GM18909 (cell line): ENCODE data around the gene SPATA17.
"Not testable (repeated sequence)": the region's sequence is repeated elsewhere in the genome, so short reads cannot be mapped to it uniquely, and the experiment has no call there.

Experiments used
- ATAC-seq: cut with Tn5 transposase; IDR thresholded peaks from one replicate; pipeline ENCODE4 v1.9.1; 2021; ENCODE audit warnings: mild to moderate bottlenecking; ENCODE audit not compliant: unreplicated experiment, poor library complexity

SPATA17 gene

DNA sequence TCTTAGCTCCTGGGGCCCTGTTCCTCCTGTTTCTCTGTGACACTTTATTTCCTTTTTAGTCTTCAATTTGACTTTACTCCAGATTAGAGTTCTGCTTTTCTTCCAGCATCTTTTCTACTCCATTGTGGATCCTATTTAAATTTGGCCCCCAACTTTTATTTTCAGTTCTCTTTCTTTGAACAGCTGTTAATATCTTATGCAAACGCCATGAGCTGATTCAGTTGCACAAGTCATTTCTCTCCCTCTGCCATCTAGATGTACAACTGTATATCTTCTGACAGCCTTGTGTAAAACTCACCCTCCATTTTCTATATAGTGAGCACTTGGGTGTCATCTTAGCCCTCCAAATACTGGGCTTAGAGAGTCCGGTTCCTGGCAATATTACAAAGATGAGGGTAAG, 42.2 kb downstream of the SPATA17 start:
- peak; percentile 63 for ATAC-seq

DNA sequence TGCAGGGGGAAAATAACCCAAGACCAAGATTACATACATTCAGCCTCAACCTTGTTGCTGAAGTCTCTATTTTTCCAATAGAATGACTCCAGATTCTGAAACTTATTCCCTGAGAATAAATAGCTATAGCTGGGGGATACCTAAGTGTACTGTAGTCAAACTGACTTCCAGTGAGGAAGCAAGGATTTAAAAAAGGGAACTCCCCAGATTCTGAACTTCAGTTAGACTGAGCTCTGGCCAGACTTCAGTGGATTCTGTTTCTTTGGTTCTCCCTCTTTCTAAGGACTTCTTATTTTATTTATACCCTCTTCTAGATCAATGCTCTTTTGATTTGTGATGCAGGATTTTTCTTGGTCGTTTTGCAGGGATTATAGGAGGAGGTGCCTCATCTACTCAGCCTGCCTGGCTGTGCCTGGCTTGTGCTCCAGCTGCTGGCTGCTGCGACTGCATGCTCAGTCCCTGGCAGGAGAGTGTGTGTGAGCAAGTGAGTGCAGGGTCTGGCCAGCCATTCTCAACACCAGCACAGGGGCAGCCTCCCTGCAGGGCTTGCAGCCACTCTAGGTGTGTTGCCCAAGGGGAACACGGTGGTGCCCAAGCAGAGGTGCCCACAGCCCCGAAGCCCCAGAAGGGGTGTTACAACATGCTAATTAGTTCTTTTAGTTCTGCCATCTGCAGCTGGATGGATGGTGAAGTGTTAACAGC, 43.0 kb downstream of the SPATA17 start:
- ATAC-seq, result no peak

- ATAC-seq, result no peak
Measured at GRCh38 chr1:217681806-217682205, 50.7 kb downstream of the SPATA17 start.

DNA sequence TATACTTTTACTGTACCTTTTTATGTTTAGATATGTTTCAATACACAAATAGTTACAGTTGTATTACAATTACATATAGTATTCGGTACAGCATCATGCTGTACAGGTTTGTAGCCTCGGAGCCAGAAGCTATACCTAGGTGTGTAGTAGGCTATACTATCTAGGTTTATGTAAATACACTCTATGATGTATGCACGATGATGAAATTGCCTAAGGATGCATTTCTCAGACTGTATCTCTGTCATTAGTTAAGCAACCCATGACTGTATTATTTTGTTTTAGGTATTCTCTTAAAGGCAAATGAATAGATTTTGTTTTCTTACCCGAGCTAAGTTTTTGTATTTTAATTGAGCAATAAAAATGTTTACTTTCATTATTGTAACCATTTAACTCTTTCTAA, 56.4 kb downstream of the SPATA17 start:
- ATAC-seq, result no peak

- not testable (repeated sequence) for ATAC-seq
Measured at GRCh38 chr1:217696140-217696539, 65.0 kb downstream of the SPATA17 start.

GRCh38 chr1:217703326-217703725, 72.2 kb downstream of the SPATA17 start:
- no peak for ATAC-seq

DNA sequence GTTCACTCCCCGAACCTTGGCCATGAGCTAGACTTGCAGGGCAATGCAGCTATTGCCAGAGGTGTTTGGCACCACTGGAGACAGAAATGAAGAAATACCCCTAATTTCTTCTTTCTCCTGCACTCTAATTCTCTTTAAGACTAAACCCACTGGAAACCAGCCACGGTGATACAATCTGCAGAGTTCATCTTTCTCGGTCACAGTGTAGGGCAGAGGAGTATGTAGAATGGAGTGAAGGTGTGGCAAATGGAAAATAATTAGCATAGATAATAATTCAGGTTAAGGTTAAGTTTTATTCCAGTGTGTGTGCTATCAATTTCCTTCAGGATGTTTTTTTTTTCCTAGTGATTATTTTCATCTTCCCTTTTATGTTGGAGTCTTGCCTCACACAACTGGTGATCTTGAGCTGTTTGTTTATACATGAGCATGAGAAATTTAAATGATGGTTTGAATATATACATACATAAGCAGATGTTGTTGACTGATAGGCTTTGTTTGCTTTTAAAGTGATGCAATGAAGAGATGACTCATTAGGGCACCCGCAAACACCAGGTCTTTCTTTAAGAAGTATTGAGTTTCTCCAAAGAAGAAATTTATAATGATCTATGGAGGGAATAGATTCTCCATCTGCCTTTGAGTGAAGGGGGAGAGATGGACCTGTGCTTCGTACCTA, 81.9 kb downstream of the SPATA17 start:
- no peak for ATAC-seq

GRCh38 chr1:217715681-217716080, 84.5 kb downstream of the SPATA17 start:
- no peak for ATAC-seq

DNA sequence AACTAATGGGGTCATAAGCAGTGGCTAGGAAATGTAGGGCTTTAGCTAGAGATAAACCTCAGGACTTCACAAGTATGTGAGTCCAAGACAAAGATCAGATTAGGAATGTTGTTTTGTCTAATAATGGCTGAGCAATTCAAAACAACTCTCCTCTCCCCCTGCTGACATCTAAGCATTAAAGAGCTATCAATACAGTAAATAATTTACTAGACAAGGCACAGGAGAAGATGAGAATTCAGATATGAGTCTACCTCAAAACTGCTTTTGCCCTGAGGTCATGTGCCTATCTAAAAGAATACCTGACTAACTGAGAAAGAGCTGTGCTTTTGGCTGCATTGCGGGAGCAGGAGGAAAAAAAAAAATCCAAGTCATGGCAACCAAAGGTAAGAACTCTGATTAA, 86.8 kb downstream of the SPATA17 start:
- ATAC-seq, result no peak

- no peak for ATAC-seq
Measured at GRCh38 chr1:217718873-217719272, 87.7 kb downstream of the SPATA17 start.

- no peak for ATAC-seq
Measured at GRCh38 chr1:217721692-217722091, 90.5 kb downstream of the SPATA17 start.

GRCh38 chr1:217734973-217735372, 103.8 kb downstream of the SPATA17 start:
- no peak for ATAC-seq

DNA sequence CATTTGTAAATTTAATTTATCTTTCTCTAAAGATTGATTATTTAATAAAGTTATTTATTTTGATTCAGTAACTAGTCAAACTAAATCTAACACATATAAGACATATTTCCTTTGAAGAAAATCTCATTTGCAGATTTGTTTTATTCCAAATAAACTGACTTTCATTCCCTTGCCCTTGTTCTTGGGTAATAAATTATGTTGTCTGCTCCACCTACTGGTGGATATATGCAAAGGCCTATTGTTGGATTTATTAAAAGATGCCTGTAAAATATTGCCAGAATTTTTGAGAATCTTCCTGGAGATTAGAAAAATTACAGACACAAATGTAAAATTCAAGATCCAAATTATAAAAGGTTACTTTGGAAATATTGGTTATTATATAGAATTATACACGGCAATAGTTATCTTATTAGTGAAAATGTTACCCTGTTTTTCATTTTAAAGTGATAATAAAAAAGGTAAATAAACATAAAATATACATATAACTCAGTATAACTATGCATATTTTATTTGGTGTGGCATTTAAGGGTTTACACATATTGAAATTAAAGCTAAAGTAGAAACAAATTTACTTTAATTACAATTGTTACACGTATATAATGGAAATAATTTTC, 116.1 kb downstream of the SPATA17 start:
- no peak for ATAC-seq

DNA sequence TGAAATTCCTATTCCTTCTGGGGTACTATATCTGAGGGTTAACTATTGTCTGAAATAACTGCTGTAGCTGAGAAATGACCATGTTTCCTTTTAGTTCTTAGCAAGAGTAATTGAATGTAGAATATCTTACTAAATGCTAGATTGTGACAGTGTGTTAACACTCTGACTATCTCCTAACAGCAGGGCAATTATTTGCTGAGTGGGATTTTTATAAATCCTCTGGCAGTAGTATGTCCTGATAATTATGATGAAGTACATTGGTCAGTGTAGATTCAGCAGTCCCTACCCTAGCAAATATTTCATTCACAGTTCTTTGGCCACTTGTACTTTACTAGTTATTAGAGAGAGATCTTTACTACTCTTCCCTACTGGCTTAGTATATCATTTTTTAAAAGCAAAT, 138.6 kb downstream of the SPATA17 start:
- no peak for ATAC-seq

DNA sequence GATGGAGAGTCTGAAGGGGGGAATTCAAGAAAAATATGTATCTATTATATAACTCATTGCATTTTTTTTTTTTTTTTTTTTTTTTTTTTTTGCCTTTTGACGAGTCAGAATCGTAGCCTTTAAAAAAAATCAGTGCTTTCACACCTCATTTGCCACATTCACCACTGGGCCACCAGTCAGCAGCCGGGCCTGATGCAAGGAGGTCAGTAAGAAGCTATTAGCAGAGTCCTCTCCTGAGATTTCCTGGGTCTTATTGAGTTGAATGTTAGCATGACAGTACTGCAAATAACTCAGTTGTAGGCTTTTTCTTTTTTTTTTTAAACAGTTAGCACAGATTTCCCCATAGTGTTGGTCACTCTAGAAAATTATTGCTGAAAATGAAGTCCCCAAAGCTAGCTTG, 139.8 kb downstream of the SPATA17 start:
- ATAC-seq, result no peak

GRCh38 chr1:217776693-217777092, 145.5 kb downstream of the SPATA17 start:
- no peak for ATAC-seq

DNA sequence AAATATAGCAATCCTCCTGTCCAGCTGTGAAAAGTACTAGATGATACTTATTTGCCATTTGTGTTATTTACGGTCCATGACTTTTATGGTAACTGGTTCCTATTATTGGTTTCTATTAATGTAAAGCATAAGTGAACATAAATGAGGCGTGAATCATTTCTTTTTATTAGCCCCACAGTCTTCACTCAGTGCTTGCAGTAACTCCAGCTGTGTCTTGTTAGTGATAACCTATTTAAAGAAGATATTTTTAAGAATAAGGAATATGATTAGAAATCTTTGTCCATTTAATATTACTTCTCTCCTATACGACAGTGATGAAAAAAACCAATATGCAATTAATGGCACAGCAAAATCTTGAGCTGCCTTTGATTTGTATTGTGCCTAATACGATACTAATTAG, 149.9 kb downstream of the SPATA17 start:
- no peak for ATAC-seq

DNA sequence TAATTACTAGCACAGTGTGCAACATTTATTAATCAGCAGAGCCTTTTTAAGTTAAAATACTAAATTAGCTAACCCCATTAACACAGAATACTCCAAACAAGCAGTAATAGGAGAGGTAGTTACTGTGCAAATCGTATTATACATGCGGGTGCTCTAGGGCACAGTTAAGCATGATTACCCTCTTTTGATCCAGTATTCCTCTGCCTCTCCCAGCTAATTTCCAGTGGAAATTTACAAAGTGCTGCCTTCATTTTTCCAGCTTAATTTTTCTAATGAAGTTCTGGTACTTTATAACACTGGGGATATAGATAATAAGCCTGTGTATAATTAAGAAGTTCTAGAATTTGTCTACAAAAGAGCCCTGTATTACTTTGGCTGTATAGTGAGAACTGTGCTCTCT, 159.9 kb downstream of the SPATA17 start:
- ATAC-seq, result no peak

DNA sequence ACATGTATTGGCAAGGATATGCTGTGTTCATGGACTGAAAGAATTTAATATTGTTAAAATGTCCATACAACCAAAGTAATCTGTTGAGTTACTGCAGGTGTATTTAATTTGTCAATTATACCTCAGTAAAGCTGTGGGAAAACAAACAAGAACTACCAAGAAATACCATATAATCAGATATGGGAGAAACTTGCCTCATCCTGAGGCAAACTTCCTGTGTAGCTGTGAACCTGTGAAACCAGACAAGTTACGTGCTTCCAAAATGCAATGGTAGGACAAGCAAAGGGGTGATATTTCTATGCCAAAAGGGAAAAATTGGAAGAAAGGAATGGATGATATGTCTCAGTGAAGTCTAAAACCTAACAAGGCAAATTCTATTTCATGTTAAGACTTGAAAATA, 174.6 kb downstream of the SPATA17 start:
- ATAC-seq, result no peak

DNA sequence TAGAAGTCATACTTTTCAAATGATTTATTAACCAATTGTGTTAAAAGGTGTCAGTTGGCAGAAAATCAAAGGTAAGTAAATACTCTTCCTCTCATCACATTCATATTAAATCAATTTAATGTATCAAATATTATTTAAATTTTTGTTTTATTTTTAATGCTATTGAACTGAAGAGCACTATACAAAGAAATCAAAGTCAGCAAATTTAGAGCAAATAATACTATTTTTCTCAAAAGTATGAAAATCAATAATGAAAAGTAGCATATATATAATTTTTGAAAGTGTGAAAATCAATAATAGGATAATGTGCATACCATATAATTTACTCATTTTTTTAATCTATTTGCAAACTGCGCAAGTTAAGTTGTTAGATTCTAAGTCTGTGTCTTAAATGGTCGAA, 181.0 kb downstream of the SPATA17 start:
- ATAC-seq, result no peak

DNA sequence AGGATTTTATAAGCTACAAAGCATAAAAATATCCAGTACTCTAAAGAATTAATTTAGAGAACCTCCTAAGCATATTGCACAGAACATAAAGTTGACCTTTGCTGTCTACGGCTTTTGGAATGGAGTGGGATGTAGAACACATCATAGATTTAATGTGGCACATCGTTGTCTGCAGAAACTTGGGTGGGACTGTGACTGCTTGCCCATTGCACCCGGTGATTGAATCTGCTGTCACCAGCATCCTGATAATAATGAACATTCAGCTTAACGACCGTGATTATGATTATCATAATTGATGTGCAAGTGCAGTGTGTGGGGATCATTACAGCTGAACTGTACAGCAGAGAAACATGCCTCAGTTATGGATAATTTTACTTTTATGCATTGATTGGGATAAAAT, 181.9 kb downstream of the SPATA17 start:
- no peak for ATAC-seq

DNA sequence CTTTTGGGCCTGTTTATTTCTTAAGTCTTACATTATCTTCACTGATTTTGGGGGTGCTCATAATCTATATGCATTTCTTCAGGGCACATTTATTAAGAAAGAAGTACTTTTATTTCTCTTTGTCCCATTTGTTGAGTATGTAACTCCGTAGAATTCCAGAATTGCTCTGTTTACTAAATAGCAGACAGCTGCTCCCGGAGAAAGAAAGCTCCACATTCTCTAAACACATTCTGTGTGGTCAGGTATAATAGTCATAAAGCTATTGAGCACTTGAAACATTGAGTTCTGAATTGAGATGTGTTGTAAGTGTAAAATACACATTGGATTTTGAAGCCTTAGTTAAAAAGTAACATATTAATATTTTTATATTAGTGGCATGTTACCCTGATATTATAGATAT, 206.5 kb downstream of the SPATA17 start:
- no peak for ATAC-seq
